Measurements from ENCODE around the gene MLH1. TPM values are rescaled to one million over a fixed set of nuclear protein-coding genes. Genes with fewer than 3 reads are reported as not detected.

MLH1 gene
- total RNA-seq, 1 experiment from 2014 or later: 50.6 TPM

GRCh38 chr3:37056826-37057225, 63.5 kb downstream of the MLH1 start:
- Histone ChIP-seq H3K4me3 (ENCODE audit: low read depth, low read length, poor library complexity, severe bottlenecking) (no peak overlapping the region), H3K27me3 (replicated peaks; ENCODE audit: insufficient read depth, low read depth, low read length, poor library complexity) (no peaks in the 10 kb centered on the region), H3K27ac (ENCODE audit: low read depth, low read length, poor library complexity, severe bottlenecking) (no peak overlapping the region), H3K36me3 (ENCODE audit: insufficient read depth, low read length, poor library complexity, severe bottlenecking) (peaks cover 26% of the 10 kb centered on the region), H3K9me3 (ENCODE audit: low read depth, low read length, poor library complexity, severe bottlenecking) (no peaks in the 10 kb centered on the region), H3K4me1 (ENCODE audit: insufficient read depth, low read length, poor library complexity, severe bottlenecking) (peaks cover 14% of the 10 kb centered on the region)
- DNase-seq (ENCODE audit: low spot score): no peak
- CTCF ChIA-PET: no interaction called here
- no peak for TF ChIP-seq EZH2 (IDR thresholded peaks at IDR 0.05; ENCODE audit: borderline replicate concordance, low read depth, low read length, poor library complexity, severe bottlenecking)
- TF ChIP-seq, protein P1, sequence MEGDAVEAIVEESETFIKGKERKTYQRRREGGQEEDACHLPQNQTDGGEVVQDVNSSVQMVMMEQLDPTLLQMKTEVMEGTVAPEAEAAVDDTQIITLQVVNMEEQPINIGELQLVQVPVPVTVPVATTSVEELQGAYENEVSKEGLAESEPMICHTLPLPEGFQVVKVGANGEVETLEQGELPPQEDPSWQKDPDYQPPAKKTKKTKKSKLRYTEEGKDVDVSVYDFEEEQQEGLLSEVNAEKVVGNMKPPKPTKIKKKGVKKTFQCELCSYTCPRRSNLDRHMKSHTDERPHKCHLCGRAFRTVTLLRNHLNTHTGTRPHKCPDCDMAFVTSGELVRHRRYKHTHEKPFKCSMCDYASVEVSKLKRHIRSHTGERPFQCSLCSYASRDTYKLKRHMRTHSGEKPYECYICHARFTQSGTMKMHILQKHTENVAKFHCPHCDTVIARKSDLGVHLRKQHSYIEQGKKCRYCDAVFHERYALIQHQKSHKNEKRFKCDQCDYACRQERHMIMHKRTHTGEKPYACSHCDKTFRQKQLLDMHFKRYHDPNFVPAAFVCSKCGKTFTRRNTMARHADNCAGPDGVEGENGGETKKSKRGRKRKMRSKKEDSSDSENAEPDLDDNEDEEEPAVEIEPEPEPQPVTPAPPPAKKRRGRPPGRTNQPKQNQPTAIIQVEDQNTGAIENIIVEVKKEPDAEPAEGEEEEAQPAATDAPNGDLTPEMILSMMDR (conservative IDR thresholded peaks at IDR 0.05; ENCODE audit: low read depth, low read length): no peak
- no TSS peak for BruUV-seq (replicated peaks)
- POLR2A ChIA-PET (ENCODE audit: low non-redundant PET): interaction anchor here (0.7 kb wide), 1 partner anchor 112 kb away, joined by 3 read pairs; no protein-coding TSS in a partner anchor
- intact Hi-C loops (cut with micrococcal nuclease; ENCODE audit: unreplicated experiment): no loop called here

- TF ChIP-seq EZH2 (IDR thresholded peaks at IDR 0.05; ENCODE audit: borderline replicate concordance, low read depth, low read length, poor library complexity, severe bottlenecking): no peak
- TF ChIP-seq, protein P1 (conservative IDR thresholded peaks at IDR 0.05; ENCODE audit: low read depth, low read length): no peak
- no peaks in the 10 kb centered on the region for H3K27me3 ChIP-seq (replicated peaks; ENCODE audit: insufficient read depth, low read depth, low read length, poor library complexity)
- H3K4me3 ChIP-seq (ENCODE audit: low read depth, low read length, poor library complexity, severe bottlenecking): no peak overlapping the region
- H3K27ac ChIP-seq (ENCODE audit: low read depth, low read length, poor library complexity, severe bottlenecking): no peak overlapping the region
- DNase-seq (ENCODE audit: low spot score): no peak
- BruUV-seq (replicated peaks): no TSS peak
- CTCF ChIA-PET: no interaction called here
- intact Hi-C loops (cut with micrococcal nuclease; ENCODE audit: unreplicated experiment): no loop called here
- H3K9me3 ChIP-seq (ENCODE audit: low read depth, low read length, poor library complexity, severe bottlenecking): no peaks in the 10 kb centered on the region
- H3K36me3 ChIP-seq (ENCODE audit: insufficient read depth, low read length, poor library complexity, severe bottlenecking): peaks cover 17% of the 10 kb centered on the region
- POLR2A ChIA-PET (ENCODE audit: low non-redundant PET): no interaction called here
- peaks cover 14% of the 10 kb centered on the region for H3K4me1 ChIP-seq (ENCODE audit: insufficient read depth, low read length, poor library complexity, severe bottlenecking)
These were observed 64.8 kb downstream of the MLH1 start for GRCh38 chr3:37058117-37058516.

DNA sequence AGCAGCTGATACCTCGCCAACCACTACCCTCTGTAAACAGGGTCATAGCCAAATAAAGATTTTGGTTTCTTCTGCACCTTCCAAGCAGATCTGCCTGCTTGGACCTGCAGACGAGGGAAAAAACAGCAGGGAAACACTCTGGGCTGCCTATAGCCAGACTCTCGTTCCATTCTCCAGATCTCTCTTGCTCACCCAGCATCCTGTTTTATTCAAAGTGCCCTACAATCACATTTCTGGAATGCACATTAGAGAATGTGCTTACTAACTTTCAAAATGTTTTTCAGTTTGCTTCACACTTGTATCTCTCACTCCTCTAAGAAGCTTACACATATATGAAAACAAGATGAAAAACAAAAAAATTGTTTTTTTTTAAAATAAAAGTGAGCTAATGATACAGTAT, 71.4 kb downstream of the MLH1 start:
- no peak for DNase-seq (ENCODE audit: low spot score)
- BruUV-seq (replicated peaks): no TSS peak
- intact Hi-C loops (cut with micrococcal nuclease; ENCODE audit: unreplicated experiment): no loop called here
- Histone ChIP-seq H3K36me3 (ENCODE audit: insufficient read depth, low read length, poor library complexity, severe bottlenecking) (no peaks in the 10 kb centered on the region), H3K27me3 (replicated peaks; ENCODE audit: insufficient read depth, low read depth, low read length, poor library complexity) (no peaks in the 10 kb centered on the region), H3K4me1 (ENCODE audit: insufficient read depth, low read length, poor library complexity, severe bottlenecking) (no peaks in the 10 kb centered on the region), H3K9me3 (ENCODE audit: low read depth, low read length, poor library complexity, severe bottlenecking) (no peaks in the 10 kb centered on the region), H3K27ac (ENCODE audit: low read depth, low read length, poor library complexity, severe bottlenecking) (no peak overlapping the region), H3K4me3 (ENCODE audit: low read depth, low read length, poor library complexity, severe bottlenecking) (no peak overlapping the region)
- no peak for TF ChIP-seq EZH2 (IDR thresholded peaks at IDR 0.05; ENCODE audit: borderline replicate concordance, low read depth, low read length, poor library complexity, severe bottlenecking)
- TF ChIP-seq, protein P1 (conservative IDR thresholded peaks at IDR 0.05; ENCODE audit: low read depth, low read length): no peak
- ChIA-PET CTCF (no interaction called here), POLR2A (ENCODE audit: low non-redundant PET) (no interaction called here)
